Immature natural killer cell (primary cell): ENCODE measurements around the gene IPO9. TPM values are rescaled to one million over a fixed set of nuclear protein-coding genes. Genes with fewer than 3 reads are reported as not detected.
"Not testable (repeated sequence)": the region's sequence is repeated elsewhere in the genome, so short reads cannot be mapped to it uniquely, and the experiment has no call there.

ENCODE experiments used
- DNase-seq, 3 donors: peaks; one replicate each; pipeline ENCODE4 v3.0.0; 2022; ENCODE audit warnings: mixed read lengths in 1 of 3
- H3K27ac Mint-ChIP-seq, 6 donors: one replicate each; pipeline ENCODE4 v1.8.0; 2020; ENCODE audit warnings: mixed read lengths in 6 of 6, mild to moderate bottlenecking in 5 of 6, inconsistent platforms in 4 of 6, moderate library complexity in 3 of 6
- H3K27me3 Mint-ChIP-seq, 3 donors: one replicate each; pipeline ENCODE4 v1.8.0; 2020 to 2021; ENCODE audit warnings: low read depth in 3 of 3, mild to moderate bottlenecking in 3 of 3, mixed read lengths in 3 of 3, moderate library complexity in 3 of 3, inconsistent platforms in 1 of 3
- H3K36me3 Mint-ChIP-seq, 3 donors: one replicate each; pipeline ENCODE4 v1.8.0; 2020; ENCODE audit warnings: mixed read lengths in 3 of 3, inconsistent platforms in 2 of 3, mild to moderate bottlenecking in 2 of 3
- H3K4me1 Mint-ChIP-seq, 2 donors: one replicate each; pipeline ENCODE4 v1.8.0; 2020; ENCODE audit warnings: inconsistent platforms in 2 of 2, mild to moderate bottlenecking in 2 of 2, mixed read lengths in 2 of 2, moderate library complexity in 1 of 2
- H3K4me3 Mint-ChIP-seq, 5 donors: one replicate each; pipeline ENCODE4 v1.8.0; 2020; ENCODE audit warnings: mild to moderate bottlenecking in 5 of 5, mixed read lengths in 5 of 5, inconsistent platforms in 3 of 5, moderate library complexity in 3 of 5
- H3K9me3 Mint-ChIP-seq, 6 donors: one replicate each; pipeline ENCODE4 v1.8.0; 2020; ENCODE audit warnings: mild to moderate bottlenecking in 6 of 6, mixed read lengths in 6 of 6, inconsistent platforms in 4 of 6, moderate library complexity in 3 of 6
- polyA plus RNA-seq, 3 donors: library from polyadenylated mRNA; unstranded; fragments of 300-500 nt; fragmentation: Illumina TruSeq; gene quantifications; one replicate each; pipeline ENCODE4 v1.2.3, GENCODE V29; 2021

IPO9 gene
- polyA plus RNA-seq, 3 donors from 2014 or later, result 4.9 to 31.5 (median 16.3) TPM

DNA sequence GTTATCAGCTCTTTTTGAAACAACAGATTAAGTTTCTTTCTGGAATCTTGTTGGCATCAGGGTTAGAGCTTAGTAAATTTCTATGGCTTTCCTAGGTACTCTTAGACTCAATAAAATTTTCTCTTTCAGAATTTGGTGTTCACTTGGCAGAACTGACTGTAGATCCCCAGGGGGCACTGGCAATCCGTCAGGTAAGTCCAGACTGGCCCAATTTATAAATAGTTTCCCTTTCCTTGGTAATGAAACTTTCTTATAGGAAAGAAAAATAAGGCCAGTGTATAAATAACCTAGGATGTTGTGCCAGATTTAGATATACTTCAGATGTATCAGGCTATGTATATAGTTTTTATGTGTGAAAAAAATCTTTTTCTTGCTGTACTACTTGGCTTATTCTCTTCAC is 18.2 kb downstream of the IPO9 start:
- Mint-ChIP-seq H3K36me3 (peaks cover 7 to 20% (median 10%) of the 10 kb centered on the region in 3 donors), H3K4me1 (peaks cover 13 to 41% of the 10 kb centered on the region in 2 donors), H3K4me3 (no peak overlapping the region), H3K27ac (peak overlapping the region in 3 of 6 donors; percentile 7 to 21 (median 17)), H3K9me3 (no peaks in the 10 kb centered on the region), H3K27me3 (no peaks in the 10 kb centered on the region)
- DNase-seq, result no peak

DNA sequence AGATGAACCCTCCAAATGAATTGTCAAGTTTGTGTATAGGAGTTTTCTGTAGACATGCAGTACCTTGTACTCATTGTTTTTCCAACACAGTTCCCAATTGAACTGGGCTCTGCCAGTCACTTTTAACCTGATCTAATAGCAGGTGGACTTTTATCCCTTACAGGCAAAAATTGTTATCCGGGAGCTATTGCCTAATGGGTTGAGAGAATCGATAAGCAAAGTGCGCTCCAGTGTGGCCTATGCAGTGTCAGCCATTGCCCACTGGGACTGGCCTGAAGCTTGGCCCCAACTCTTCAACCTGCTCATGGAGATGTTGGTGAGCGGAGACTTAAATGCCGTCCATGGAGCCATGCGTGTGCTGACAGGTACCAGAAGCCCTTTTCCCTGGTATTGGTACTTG is 19.3 kb downstream of the IPO9 start:
- Mint-ChIP-seq H3K4me3 (no peak overlapping the region), H3K9me3 (no peaks in the 10 kb centered on the region), H3K27me3 (no peaks in the 10 kb centered on the region), H3K4me1 (peaks cover 13 to 31% of the 10 kb centered on the region in 2 donors), H3K27ac (no peak overlapping the region), H3K36me3 (peaks cover 12 to 27% (median 16%) of the 10 kb centered on the region in 3 donors)
- no peak for DNase-seq

- DNase-seq, result no peak
- peak overlapping the region in 1 of 6 donors; percentile 29 for H3K27ac Mint-ChIP-seq
- peaks cover 0 to 2% (median 0%) of the 10 kb centered on the region in 3 donors for H3K27me3 Mint-ChIP-seq
- no peaks in the 10 kb centered on the region for H3K9me3 Mint-ChIP-seq
- H3K36me3 Mint-ChIP-seq, result peaks cover 12 to 33% (median 17%) of the 10 kb centered on the region in 3 donors
- H3K4me3 Mint-ChIP-seq, result no peak overlapping the region
- H3K4me1 Mint-ChIP-seq, result peaks cover 13 to 31% of the 10 kb centered on the region in 2 donors
These were observed 20.6 kb downstream of the IPO9 start for GRCh38 chr1:201849372-201850052.

GRCh38 chr1:201850053-201850397 is 21.1 kb downstream of the IPO9 start:
- Mint-ChIP-seq H3K9me3 (no peaks in the 10 kb centered on the region), H3K27ac (peak overlapping the region in 1 of 6 donors; percentile 29), H3K36me3 (peaks cover 14 to 37% (median 22%) of the 10 kb centered on the region in 3 donors), H3K4me1 (peaks cover 13 to 31% of the 10 kb centered on the region in 2 donors), H3K4me3 (no peak overlapping the region), H3K27me3 (peaks cover 0 to 2% (median 0%) of the 10 kb centered on the region in 3 donors)
- DNase-seq, result no peak

- DNase-seq, result no peak
- H3K9me3 Mint-ChIP-seq, result no peaks in the 10 kb centered on the region
- H3K4me3 Mint-ChIP-seq, result no peak overlapping the region
- H3K27me3 Mint-ChIP-seq, result peaks cover 0 to 2% (median 0%) of the 10 kb centered on the region in 3 donors
- peaks cover 8 to 19% of the 10 kb centered on the region in 2 donors for H3K4me1 Mint-ChIP-seq
- H3K36me3 Mint-ChIP-seq, result peaks cover 29 to 54% (median 34%) of the 10 kb centered on the region in 3 donors
- H3K27ac Mint-ChIP-seq, result no peak overlapping the region
These were observed 23.0 kb downstream of the IPO9 start for GRCh38 chr1:201851949-201852348.

GRCh38 chr1:201856722-201857121 is 27.8 kb downstream of the IPO9 start:
- peaks cover 39 to 63% (median 50%) of the 10 kb centered on the region in 3 donors for H3K36me3 Mint-ChIP-seq
- not testable (repeated sequence) for H3K27me3 Mint-ChIP-seq, H3K4me1 Mint-ChIP-seq, H3K4me3 Mint-ChIP-seq, H3K9me3 Mint-ChIP-seq, H3K27ac Mint-ChIP-seq, DNase-seq

DNA sequence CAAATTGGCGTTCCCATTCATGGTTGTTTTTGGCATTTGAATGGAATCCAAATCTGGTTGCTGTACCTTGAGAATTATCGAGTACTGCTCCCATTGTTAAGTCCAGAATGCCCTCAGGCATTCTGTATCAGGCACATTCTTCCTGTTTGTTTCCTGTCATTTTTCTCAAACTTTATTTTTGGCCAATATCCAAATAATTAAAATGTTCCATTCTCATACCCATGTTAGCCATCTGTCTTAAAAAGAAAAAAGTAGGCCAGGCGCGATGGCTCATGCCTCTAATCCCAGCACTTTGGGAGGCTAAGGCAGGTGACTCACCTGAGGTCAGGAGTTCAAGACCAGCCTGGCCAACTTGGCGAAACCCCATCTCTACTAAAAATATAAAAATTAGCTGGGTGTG is 30.5 kb downstream of the IPO9 start:
- Mint-ChIP-seq H3K4me3 (no peak overlapping the region), H3K9me3 (no peaks in the 10 kb centered on the region), H3K27ac (no peak overlapping the region), H3K27me3 (no peaks in the 10 kb centered on the region), H3K4me1 (no peaks in the 10 kb centered on the region), H3K36me3 (peaks cover 37 to 61% (median 41%) of the 10 kb centered on the region in 3 donors)
- no peak for DNase-seq

DNA sequence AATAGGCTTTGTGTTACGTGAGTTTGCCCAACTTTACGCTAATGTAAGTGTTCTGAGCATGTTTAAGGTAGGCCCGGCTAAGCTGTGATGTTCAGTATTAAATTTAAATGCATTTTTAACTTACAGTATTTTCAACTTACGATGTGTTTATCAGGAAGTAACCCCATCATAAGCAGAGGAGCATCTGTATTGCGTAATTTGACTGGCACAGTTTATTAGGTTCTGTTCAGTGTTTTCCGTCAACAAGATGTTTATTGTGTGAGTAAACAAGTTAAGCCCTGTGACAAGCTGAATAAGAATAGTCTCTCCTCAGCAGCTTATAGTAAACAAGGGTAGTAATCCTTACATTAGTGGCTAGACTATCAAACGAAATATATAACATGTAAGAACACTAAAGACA is 32.5 kb downstream of the IPO9 start:
- no peak overlapping the region for H3K27ac Mint-ChIP-seq

DNA sequence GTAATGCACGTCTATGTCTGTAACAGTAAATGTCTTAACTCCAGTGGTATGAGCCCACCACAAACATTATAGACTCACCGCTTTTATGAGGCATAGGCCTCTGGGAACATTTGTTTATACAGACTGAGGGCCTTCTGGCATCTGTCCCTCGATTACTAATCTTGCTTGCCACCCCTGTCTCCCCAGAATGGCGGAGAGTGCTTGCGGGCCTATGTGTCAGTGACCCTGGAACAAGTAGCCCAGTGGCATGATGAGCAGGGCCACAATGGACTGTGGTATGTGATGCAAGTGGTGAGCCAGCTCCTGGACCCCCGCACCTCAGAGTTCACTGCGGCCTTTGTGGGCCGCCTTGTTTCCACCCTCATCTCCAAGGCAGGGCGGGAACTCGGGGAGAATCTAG is 41.4 kb downstream of the IPO9 start:
- no peak overlapping the region for H3K27ac Mint-ChIP-seq
- H3K4me1 Mint-ChIP-seq, result no peaks in the 10 kb centered on the region
- H3K9me3 Mint-ChIP-seq, result no peaks in the 10 kb centered on the region
- H3K36me3 Mint-ChIP-seq, result peaks cover 32 to 63% (median 34%) of the 10 kb centered on the region in 3 donors
- no peak overlapping the region for H3K4me3 Mint-ChIP-seq
- DNase-seq, result no peak
- peaks cover 0 to 1% (median 0%) of the 10 kb centered on the region in 3 donors for H3K27me3 Mint-ChIP-seq

More for the DNA sequence above, 32.5 kb downstream of the IPO9 start:
- no peak overlapping the region for H3K4me3 Mint-ChIP-seq
- no peaks in the 10 kb centered on the region for H3K4me1 Mint-ChIP-seq
- peaks cover 25 to 45% (median 29%) of the 10 kb centered on the region in 3 donors for H3K36me3 Mint-ChIP-seq
- no peak for DNase-seq
- no peaks in the 10 kb centered on the region for H3K27me3 Mint-ChIP-seq
- H3K9me3 Mint-ChIP-seq, result no peaks in the 10 kb centered on the region

GRCh38 chr1:201874672-201875071 is 45.7 kb downstream of the IPO9 start:
- Mint-ChIP-seq H3K27ac (no peak overlapping the region), H3K27me3 (peaks cover 0 to 1% (median 0%) of the 10 kb centered on the region in 3 donors), H3K4me1 (no peaks in the 10 kb centered on the region), H3K36me3 (peaks cover 28 to 54% (median 30%) of the 10 kb centered on the region in 3 donors), H3K9me3 (no peaks in the 10 kb centered on the region), H3K4me3 (no peak overlapping the region)
- DNase-seq, result no peak

- Mint-ChIP-seq H3K27ac (peak overlapping the region in 2 of 6 donors; percentile 20 to 51), H3K36me3 (peaks cover 21 to 39% (median 22%) of the 10 kb centered on the region in 3 donors), H3K4me1 (no peaks in the 10 kb centered on the region), H3K4me3 (no peak overlapping the region), H3K27me3 (no peaks in the 10 kb centered on the region), H3K9me3 (no peaks in the 10 kb centered on the region)
- DNase-seq, result no peak
These were observed 47.3 kb downstream of the IPO9 start for GRCh38 chr1:201876148-201876818.

GRCh38 chr1:201877877-201878401 is 49.0 kb downstream of the IPO9 start:
- H3K27me3 Mint-ChIP-seq, result no peaks in the 10 kb centered on the region
- no peak overlapping the region for H3K4me3 Mint-ChIP-seq
- H3K27ac Mint-ChIP-seq, result no peak overlapping the region

GRCh38 chr1:201880928-201881571 is 52.1 kb downstream of the IPO9 start:
- Mint-ChIP-seq H3K27ac (peak overlapping the region in 1 of 6 donors; percentile 59), H3K9me3 (no peaks in the 10 kb centered on the region), H3K4me3 (no peak overlapping the region), H3K27me3 (peaks cover 0 to 3% (median 2%) of the 10 kb centered on the region in 3 donors), H3K4me1 (peaks cover 0 to 2% of the 10 kb centered on the region in 2 donors), H3K36me3 (peaks cover 6 to 9% (median 8%) of the 10 kb centered on the region in 3 donors)
- DNase-seq, result no peak

More at GRCh38 chr1:201877877-201878401, 49.0 kb downstream of the IPO9 start:
- H3K9me3 Mint-ChIP-seq, result no peaks in the 10 kb centered on the region
- peaks cover 0 to 2% of the 10 kb centered on the region in 2 donors for H3K4me1 Mint-ChIP-seq
- no peak for DNase-seq
- peaks cover 11 to 25% (median 14%) of the 10 kb centered on the region in 3 donors for H3K36me3 Mint-ChIP-seq

GRCh38 chr1:201881617-201882016 is 52.7 kb downstream of the IPO9 start:
- DNase-seq, result no peak
- no peak overlapping the region for H3K4me3 Mint-ChIP-seq
- no peak overlapping the region for H3K27ac Mint-ChIP-seq
- peaks cover 0 to 3% (median 2%) of the 10 kb centered on the region in 3 donors for H3K27me3 Mint-ChIP-seq
- no peaks in the 10 kb centered on the region for H3K9me3 Mint-ChIP-seq
- peaks cover 0 to 2% of the 10 kb centered on the region in 2 donors for H3K4me1 Mint-ChIP-seq
- peaks cover 0 to 3% (median 2%) of the 10 kb centered on the region in 3 donors for H3K36me3 Mint-ChIP-seq
